OCI-LY3 (cell line): ENCODE measurements around the gene ZMYND8.

Experiments
- CTCF ChIP-seq: fragments of 200-600, 300-600 bp; sonication (generic); IDR thresholded peaks from 2 replicates; pipeline ENCODE4 v1.5.1; 2014; ENCODE audit warnings: antibody characterized with exemption, low read length, low read depth
- EZH2phosphoT487 ChIP-seq: fragments of 200-600 bp; shearing (Covaris generic); IDR thresholded peaks from 2 replicates; pipeline ENCODE4 v1.6.1; 2018; ENCODE audit warnings: antibody characterized with exemption, mixed run types, low read depth

GRCh38 chr20:47215653-47216397 lies 140.7 kb downstream of the ZMYND8 start:
- TF ChIP-seq CTCF, result no peak
- no peak for TF ChIP-seq EZH2phosphoT487
